K562 (cell line): ENCODE results near the gene GNG7. TPM values are rescaled to one million over a fixed set of nuclear protein-coding genes. Genes with fewer than 3 reads are reported as not detected.

Source experiments
- ARID2 ChIP-seq: fragments of 450-650 bp; IDR thresholded peaks from 2 replicates; pipeline ENCODE4 v1.6.1; 2017; ENCODE audit warnings: antibody characterized with exemption, mild to moderate bottlenecking
- BCOR ChIP-seq: fragments of 450-650 bp; IDR thresholded peaks from 2 replicates; pipeline ENCODE4 v1.6.1; 2016
- CBFB ChIP-seq: sonication (generic); formaldehyde crosslinking; IDR thresholded peaks from 2 replicates; pipeline ENCODE4 v1.4.0; 2020; ENCODE audit warnings: mild to moderate bottlenecking, missing genetic modification reagents
- CREM ChIP-seq: IDR thresholded peaks from 2 replicates; pipeline ENCODE4 v1.6.1; 2014; ENCODE audit warnings: antibody characterized with exemption, low read depth
- ETS2 ChIP-seq: IDR thresholded peaks from 2 replicates; pipeline ENCODE4 v1.6.1; 2016; ENCODE audit warnings: borderline replicate concordance, missing genetic modification characterization, mild to moderate bottlenecking, moderate library complexity, missing compliant biosample characterization; ENCODE audit not compliant: poor library complexity, severe bottlenecking
- LEF1 ChIP-seq: fragments of 450-650 bp; IDR thresholded peaks from 2 replicates; pipeline ENCODE4 v1.6.1; 2016; ENCODE audit warnings: mild to moderate bottlenecking
- MAX ChIP-seq: sonication (generic); formaldehyde crosslinking; IDR thresholded peaks from 2 replicates; pipeline ENCODE4 v1.9.0; 2022; ENCODE audit warnings: mild to moderate bottlenecking, missing genetic modification reagents
- MBD2 ChIP-seq: sonication (generic); IDR thresholded peaks from 2 replicates; pipeline ENCODE4 v1.6.1; 2016; ENCODE audit warnings: low read depth, borderline replicate concordance
- NFATC3 ChIP-seq: fragments of 450-650 bp; IDR thresholded peaks from 2 replicates; pipeline ENCODE4 v1.6.1; 2017; ENCODE audit warnings: mild to moderate bottlenecking
- NFRKB ChIP-seq: fragments of 450-650 bp; IDR thresholded peaks from 2 replicates; pipeline ENCODE4 v1.6.1; 2016; ENCODE audit warnings: low read depth
- SRSF7 ChIP-seq: fragments of 200-400 bp; formaldehyde crosslinking; optimal IDR thresholded peaks from 2 replicates; pipeline ENCODE3; 2017; ENCODE audit warnings: mild to moderate bottlenecking, low read depth, low read length
- STAT5A ChIP-seq: IDR thresholded peaks from 2 replicates; pipeline ENCODE4 v1.6.1; 2012; ENCODE audit warnings: low read length, inconsistent platforms, borderline replicate concordance
- ZBTB7A ChIP-seq: IDR thresholded peaks from 2 replicates; pipeline ENCODE4 v1.6.1; 2011; ENCODE audit warnings: low read depth, mild to moderate bottlenecking, low read length, moderate library complexity, borderline replicate concordance; ENCODE audit not compliant: control insufficient read depth
- ZC3H4 ChIP-seq: sonication (generic); formaldehyde crosslinking; IDR thresholded peaks from 2 replicates; pipeline ENCODE4 v1.9.0; 2021; ENCODE audit warnings: missing genetic modification reagents, borderline replicate concordance
- ZNF511 ChIP-seq: sonication (generic); formaldehyde crosslinking; IDR thresholded peaks from 2 replicates; pipeline ENCODE4 v1.8.0; 2022; ENCODE audit warnings: mild to moderate bottlenecking, missing genetic modification reagents
- ZNF740 ChIP-seq, 3 experiments: fragments of 200-800 bp in 1 of 3; sonication (Bioruptor generic) in 1 of 3; sonication (generic) in 1 of 3; formaldehyde crosslinking in 1 of 3; IDR thresholded peaks; 2 replicates each; pipeline versions ENCODE4 v1.6.1 to v1.8.0; 2016 to 2022; ENCODE audit warnings: mild to moderate bottlenecking in 2 of 3, missing compliant biosample characterization in 2 of 3, missing genetic modification characterization in 2 of 3, missing genetic modification reagents in 1 of 3
- polyA plus RNA-seq, 8 experiments: library from polyadenylated mRNA; depleted of rRNA in 4 of 8; stranded (reverse) in 5 of 8; unstranded in 3 of 8; fragments of >200 nt; fragmentation: Nextera tagmentation in 2 of 8; fragmentation: Illumina TruSeq in 1 of 8; extraction: Ambion mirVana in 2 of 8; extraction: Trizol in 1 of 8; gene quantifications; 2 replicates each; pipeline versions ENCODE4 v1.2.1 to v1.2.3, GENCODE V29; 2011 to 2014; ENCODE audit warnings: inconsistent platforms in 1 of 8, missing spikeins in 1 of 8
- total RNA-seq, 7 experiments: library from RNA; depleted of rRNA in 6 of 7; stranded (reverse); fragments of >200 nt in 6 of 7; fragmentation: Illumina TruSeq in 2 of 7; extraction: Trizol in 2 of 7; gene quantifications; 2 replicates each; pipeline versions ENCODE4 v1.2.1 to v1.2.3, GENCODE V29; 2011 to 2021; ENCODE audit warnings: low replicate concordance in 1 of 7
- TF ChIP-seq, protein P1 (sequence below): sonication (generic); formaldehyde crosslinking; IDR thresholded peaks from 2 replicates; pipeline ENCODE4 v1.8.0; 2022; ENCODE audit warnings: mild to moderate bottlenecking, missing genetic modification reagents
- TF ChIP-seq, protein P2 (sequence below), 2 experiments: fragments of 450-650 bp; IDR thresholded peaks; 2 replicates each; pipeline ENCODE4 v1.6.1; 2018; ENCODE audit warnings: mild to moderate bottlenecking in 2 of 2, low read depth in 1 of 2; ENCODE audit not compliant: partially characterized antibody in 2 of 2

Gene GNG7
- total and polyA plus RNA-seq, 9 of the 15 experiments (the other 6 are each of a cell fraction or from before 2014, with no cell fraction given): 0.01 to 0.20 (median 0.06) TPM; not detected in 1

GRCh38 chr19:2524361-2524839 lies 178.1 kb downstream of the GNG7 start (continued):
- TF ChIP-seq CREM: no peak
- TF ChIP-seq ZNF740 (CRISPR knock-in tag; IDR thresholded peaks at IDR 0.05): peak; percentile 46; the same call in 1 of the 2 replicates
- no peak for TF ChIP-seq ZNF740 (tag; IDR thresholded peaks at IDR 0.05)
- peak; percentile 62; the same call in 1 of the 2 replicates for TF ChIP-seq LEF1
- peak; percentile 86 for TF ChIP-seq MAX
- TF ChIP-seq ZNF511: peak; percentile 37
- peak; percentile 69; the same call in 1 of the 2 replicates for TF ChIP-seq CBFB (CRISPR knock-in tag)
- peak; percentile 68; the same call in 1 of the 2 replicates for TF ChIP-seq NFRKB
- no peak for TF ChIP-seq ZBTB7A
- no peak for TF ChIP-seq ETS2 (tag)
- TF ChIP-seq, protein P1, sequence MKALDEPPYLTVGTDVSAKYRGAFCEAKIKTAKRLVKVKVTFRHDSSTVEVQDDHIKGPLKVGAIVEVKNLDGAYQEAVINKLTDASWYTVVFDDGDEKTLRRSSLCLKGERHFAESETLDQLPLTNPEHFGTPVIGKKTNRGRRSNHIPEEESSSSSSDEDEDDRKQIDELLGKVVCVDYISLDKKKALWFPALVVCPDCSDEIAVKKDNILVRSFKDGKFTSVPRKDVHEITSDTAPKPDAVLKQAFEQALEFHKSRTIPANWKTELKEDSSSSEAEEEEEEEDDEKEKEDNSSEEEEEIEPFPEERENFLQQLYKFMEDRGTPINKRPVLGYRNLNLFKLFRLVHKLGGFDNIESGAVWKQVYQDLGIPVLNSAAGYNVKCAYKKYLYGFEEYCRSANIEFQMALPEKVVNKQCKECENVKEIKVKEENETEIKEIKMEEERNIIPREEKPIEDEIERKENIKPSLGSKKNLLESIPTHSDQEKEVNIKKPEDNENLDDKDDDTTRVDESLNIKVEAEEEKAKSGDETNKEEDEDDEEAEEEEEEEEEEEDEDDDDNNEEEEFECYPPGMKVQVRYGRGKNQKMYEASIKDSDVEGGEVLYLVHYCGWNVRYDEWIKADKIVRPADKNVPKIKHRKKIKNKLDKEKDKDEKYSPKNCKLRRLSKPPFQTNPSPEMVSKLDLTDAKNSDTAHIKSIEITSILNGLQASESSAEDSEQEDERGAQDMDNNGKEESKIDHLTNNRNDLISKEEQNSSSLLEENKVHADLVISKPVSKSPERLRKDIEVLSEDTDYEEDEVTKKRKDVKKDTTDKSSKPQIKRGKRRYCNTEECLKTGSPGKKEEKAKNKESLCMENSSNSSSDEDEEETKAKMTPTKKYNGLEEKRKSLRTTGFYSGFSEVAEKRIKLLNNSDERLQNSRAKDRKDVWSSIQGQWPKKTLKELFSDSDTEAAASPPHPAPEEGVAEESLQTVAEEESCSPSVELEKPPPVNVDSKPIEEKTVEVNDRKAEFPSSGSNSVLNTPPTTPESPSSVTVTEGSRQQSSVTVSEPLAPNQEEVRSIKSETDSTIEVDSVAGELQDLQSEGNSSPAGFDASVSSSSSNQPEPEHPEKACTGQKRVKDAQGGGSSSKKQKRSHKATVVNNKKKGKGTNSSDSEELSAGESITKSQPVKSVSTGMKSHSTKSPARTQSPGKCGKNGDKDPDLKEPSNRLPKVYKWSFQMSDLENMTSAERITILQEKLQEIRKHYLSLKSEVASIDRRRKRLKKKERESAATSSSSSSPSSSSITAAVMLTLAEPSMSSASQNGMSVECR (CRISPR knock-in tag): peak; percentile 70; the same call in 1 of the 2 replicates
- no peak for TF ChIP-seq SRSF7
- TF ChIP-seq BCOR: 0 out of 2 replicates have a peak, but pooled peaks have one; percentile 6
- TF ChIP-seq ARID2: peak; percentile 98
- no peak for TF ChIP-seq STAT5A
- TF ChIP-seq MBD2: no peak
- TF ChIP-seq ZC3H4: peak; percentile 53; the same call in 1 of the 2 replicates
- TF ChIP-seq, protein P2, sequence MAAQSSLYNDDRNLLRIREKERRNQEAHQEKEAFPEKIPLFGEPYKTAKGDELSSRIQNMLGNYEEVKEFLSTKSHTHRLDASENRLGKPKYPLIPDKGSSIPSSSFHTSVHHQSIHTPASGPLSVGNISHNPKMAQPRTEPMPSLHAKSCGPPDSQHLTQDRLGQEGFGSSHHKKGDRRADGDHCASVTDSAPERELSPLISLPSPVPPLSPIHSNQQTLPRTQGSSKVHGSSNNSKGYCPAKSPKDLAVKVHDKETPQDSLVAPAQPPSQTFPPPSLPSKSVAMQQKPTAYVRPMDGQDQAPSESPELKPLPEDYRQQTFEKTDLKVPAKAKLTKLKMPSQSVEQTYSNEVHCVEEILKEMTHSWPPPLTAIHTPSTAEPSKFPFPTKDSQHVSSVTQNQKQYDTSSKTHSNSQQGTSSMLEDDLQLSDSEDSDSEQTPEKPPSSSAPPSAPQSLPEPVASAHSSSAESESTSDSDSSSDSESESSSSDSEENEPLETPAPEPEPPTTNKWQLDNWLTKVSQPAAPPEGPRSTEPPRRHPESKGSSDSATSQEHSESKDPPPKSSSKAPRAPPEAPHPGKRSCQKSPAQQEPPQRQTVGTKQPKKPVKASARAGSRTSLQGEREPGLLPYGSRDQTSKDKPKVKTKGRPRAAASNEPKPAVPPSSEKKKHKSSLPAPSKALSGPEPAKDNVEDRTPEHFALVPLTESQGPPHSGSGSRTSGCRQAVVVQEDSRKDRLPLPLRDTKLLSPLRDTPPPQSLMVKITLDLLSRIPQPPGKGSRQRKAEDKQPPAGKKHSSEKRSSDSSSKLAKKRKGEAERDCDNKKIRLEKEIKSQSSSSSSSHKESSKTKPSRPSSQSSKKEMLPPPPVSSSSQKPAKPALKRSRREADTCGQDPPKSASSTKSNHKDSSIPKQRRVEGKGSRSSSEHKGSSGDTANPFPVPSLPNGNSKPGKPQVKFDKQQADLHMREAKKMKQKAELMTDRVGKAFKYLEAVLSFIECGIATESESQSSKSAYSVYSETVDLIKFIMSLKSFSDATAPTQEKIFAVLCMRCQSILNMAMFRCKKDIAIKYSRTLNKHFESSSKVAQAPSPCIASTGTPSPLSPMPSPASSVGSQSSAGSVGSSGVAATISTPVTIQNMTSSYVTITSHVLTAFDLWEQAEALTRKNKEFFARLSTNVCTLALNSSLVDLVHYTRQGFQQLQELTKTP (IDR thresholded peaks at IDR 0.05; ENCODE audit: low read depth in 1 of 2, partially characterized antibody in 2 of 2): peak in 1 of 2 experiments; percentile 54
- no peak for TF ChIP-seq NFATC3
